WERI-Rb-1 (cell line): Measurements from ENCODE around the gene SIX4.

Experiments used
- DNase-seq: peaks from one replicate; pipeline ENCODE4 v3.0.0-alpha.2; 2020
- H3K27ac ChIP-seq: fragments of 250-450 bp; sonication (Bioruptor Pico); 2 replicates; pipeline ENCODE4 v1.5.1; 2020; ENCODE audit warnings: mild to moderate bottlenecking, moderate library complexity
- H3K27me3 ChIP-seq: fragments of 250-450 bp; sonication (Bioruptor Pico); 2 replicates; pipeline ENCODE4 v1.5.1; 2021; ENCODE audit warnings: mild to moderate bottlenecking, low read depth, moderate library complexity; ENCODE audit not compliant: insufficient read depth, severe bottlenecking
- H3K36me3 ChIP-seq: fragments of 250-450 bp; sonication (Bioruptor Pico); 2 replicates; pipeline ENCODE4 v1.5.1; 2020; ENCODE audit warnings: mild to moderate bottlenecking, moderate library complexity
- H3K4me3 ChIP-seq: 2 replicates; pipeline ENCODE4 v1.5.1; 2011; ENCODE audit warnings: low read depth, mild to moderate bottlenecking, control low read depth, low read length
- H3K9me3 ChIP-seq: fragments of 250-450 bp; sonication (Bioruptor Pico); 2 replicates; pipeline ENCODE4 v1.5.1; 2021; ENCODE audit warnings: mild to moderate bottlenecking, moderate library complexity; ENCODE audit not compliant: severe bottlenecking
- TF ChIP-seq, protein P1 (sequence below): IDR thresholded peaks from 2 replicates; pipeline ENCODE4 v1.5.1; 2011; ENCODE audit warnings: low read depth, mild to moderate bottlenecking, control low read depth, inconsistent platforms, low read length

The SIX4 gene

GRCh38 chr14:60723907-60724618 lies at the start of gene SIX4:
TSS of gene SIX4 (minus strand) at chr14:60724351. CDS start at chr14:60724074, 277 bp downstream.
- peak; percentile 92 for DNase-seq
- H3K27ac ChIP-seq, result peak within 1 kb of the TSS; percentile 75
- H3K27me3 ChIP-seq, result no peaks in the 10 kb centered on the region

DNA sequence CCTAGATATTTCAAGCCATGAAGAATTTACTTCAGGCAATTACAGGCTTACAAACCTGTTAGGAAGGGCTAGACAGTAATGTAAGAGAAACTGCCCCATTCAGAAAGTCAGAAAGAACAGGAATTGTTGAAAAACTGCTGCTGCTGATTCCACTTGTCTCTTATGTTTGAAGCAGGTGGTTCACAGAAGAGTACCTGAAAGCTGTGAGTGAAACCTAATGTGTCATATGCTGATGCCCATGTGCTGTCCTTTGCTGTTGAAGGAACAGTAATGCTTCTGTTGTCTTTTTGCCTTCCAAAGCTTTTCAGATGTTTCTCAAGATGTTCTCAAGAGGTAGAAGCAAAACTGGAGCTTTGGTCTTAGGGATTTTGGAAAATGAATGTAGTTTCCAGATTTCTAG lies 49.4 kb upstream of the SIX4 start:
- Histone ChIP-seq H3K27me3 (no peaks in the 10 kb centered on the region), H3K36me3 (no peaks in the 10 kb centered on the region), H3K4me3 (no peak overlapping the region), H3K9me3 (no peaks in the 10 kb centered on the region), H3K27ac (no peak overlapping the region)
- TF ChIP-seq, protein P1, sequence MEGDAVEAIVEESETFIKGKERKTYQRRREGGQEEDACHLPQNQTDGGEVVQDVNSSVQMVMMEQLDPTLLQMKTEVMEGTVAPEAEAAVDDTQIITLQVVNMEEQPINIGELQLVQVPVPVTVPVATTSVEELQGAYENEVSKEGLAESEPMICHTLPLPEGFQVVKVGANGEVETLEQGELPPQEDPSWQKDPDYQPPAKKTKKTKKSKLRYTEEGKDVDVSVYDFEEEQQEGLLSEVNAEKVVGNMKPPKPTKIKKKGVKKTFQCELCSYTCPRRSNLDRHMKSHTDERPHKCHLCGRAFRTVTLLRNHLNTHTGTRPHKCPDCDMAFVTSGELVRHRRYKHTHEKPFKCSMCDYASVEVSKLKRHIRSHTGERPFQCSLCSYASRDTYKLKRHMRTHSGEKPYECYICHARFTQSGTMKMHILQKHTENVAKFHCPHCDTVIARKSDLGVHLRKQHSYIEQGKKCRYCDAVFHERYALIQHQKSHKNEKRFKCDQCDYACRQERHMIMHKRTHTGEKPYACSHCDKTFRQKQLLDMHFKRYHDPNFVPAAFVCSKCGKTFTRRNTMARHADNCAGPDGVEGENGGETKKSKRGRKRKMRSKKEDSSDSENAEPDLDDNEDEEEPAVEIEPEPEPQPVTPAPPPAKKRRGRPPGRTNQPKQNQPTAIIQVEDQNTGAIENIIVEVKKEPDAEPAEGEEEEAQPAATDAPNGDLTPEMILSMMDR, result no peak
- no peak for DNase-seq

More at GRCh38 chr14:60723907-60724618, at the start of gene SIX4:
- Histone ChIP-seq H3K4me3 (peak within 1 kb of the TSS; percentile 93), H3K36me3 (peaks cover 15% of the 10 kb centered on the region), H3K9me3 (peaks cover 2% of the 10 kb centered on the region)
- TF ChIP-seq, protein P1, result no peak

DNA sequence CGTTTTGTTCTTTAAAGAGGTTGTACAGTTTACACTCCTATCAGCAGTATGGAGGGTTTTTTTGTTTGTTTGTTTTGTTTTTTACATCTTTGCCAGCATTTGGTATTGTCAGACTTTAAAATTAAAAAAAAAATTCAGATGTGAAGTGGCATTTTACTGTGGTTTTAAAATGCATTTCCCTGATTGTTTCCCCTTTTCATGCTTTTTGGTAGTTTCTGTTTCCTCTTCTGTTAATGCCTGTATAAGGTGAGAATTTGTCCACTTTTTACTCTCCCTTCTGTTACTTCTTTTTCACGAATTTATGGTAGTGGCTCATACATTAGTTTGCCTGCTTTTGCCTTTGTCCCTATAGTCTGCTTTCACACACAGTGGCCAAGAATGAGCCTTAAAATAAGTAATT lies 47.0 kb upstream of the SIX4 start:
- no peaks in the 10 kb centered on the region for H3K27me3 ChIP-seq
- DNase-seq, result no peak
- no peak overlapping the region for H3K27ac ChIP-seq
- no peak overlapping the region for H3K4me3 ChIP-seq
- H3K36me3 ChIP-seq, result no peaks in the 10 kb centered on the region
- TF ChIP-seq, protein P1, result no peak
- no peaks in the 10 kb centered on the region for H3K9me3 ChIP-seq

- DNase-seq, result no peak
- H3K9me3 ChIP-seq, result no peaks in the 10 kb centered on the region
- H3K4me3 ChIP-seq, result no peak overlapping the region
- no peaks in the 10 kb centered on the region for H3K36me3 ChIP-seq
- no peaks in the 10 kb centered on the region for H3K27me3 ChIP-seq
- TF ChIP-seq, protein P1, result no peak
- no peak overlapping the region for H3K27ac ChIP-seq
These were observed 44.5 kb upstream of the SIX4 start for GRCh38 chr14:60768602-60769001.

DNA sequence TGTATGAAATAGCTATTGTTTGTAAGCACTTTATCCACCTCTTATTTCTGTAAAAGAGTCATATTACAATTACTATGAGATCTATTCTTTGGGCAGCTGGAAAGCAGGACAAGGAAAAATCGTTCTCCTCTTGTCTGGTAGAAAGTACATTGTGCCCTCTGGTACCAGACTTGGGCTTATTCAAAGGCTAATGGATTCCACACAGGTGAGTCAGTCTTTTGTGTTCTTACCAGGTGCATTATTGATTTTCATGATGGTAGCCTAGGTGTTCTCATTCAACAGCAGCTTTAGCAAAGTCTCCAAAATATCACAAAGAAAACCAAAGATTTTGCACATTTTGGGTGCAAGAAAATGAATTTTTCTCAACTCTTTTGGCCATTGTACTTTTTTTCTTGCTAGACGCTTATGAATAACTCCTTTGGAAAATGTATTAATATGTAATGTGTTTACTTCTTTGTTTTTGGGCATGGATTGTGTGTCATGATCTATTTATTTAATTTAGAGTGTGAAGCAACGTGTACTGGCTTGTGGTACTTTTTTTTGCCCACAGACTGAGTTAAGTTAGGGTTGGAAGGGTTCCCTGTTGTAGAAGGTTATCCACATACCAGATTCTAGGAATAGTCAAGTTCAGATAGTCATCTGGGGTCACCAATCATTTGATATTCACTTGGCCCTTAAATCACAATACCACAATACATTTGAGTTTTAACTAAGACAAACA lies 36.7 kb upstream of the SIX4 start:
- no peaks in the 10 kb centered on the region for H3K9me3 ChIP-seq
- no peak overlapping the region for H3K4me3 ChIP-seq
- no peaks in the 10 kb centered on the region for H3K27me3 ChIP-seq
- no peak for DNase-seq
- TF ChIP-seq, protein P1, result no peak
- H3K36me3 ChIP-seq, result no peaks in the 10 kb centered on the region
- no peak overlapping the region for H3K27ac ChIP-seq
